HepG2 (cell line): ENCODE results near the gene CD248. TPM values are rescaled to one million over a fixed set of nuclear protein-coding genes. Genes with fewer than 3 reads are reported as not detected.
A peak's percentile ranks its signal among the peaks of the same experiment; 100 is the strongest.

Experiments used
- ATM ChIP-seq: fragments of 450-650 bp; IDR thresholded peaks from 2 replicates; pipeline ENCODE4 v1.7.1; 2017; ENCODE audit warnings: mild to moderate bottlenecking, borderline replicate concordance
- DR1 ChIP-seq: sonication (generic); formaldehyde crosslinking; IDR thresholded peaks from 2 replicates; pipeline ENCODE4 v1.8.0; 2021; ENCODE audit warnings: mild to moderate bottlenecking, missing genetic modification reagents, inconsistent platforms
- HHEX ChIP-seq: IDR thresholded peaks from 2 replicates; pipeline ENCODE4 v1.6.1; 2016; ENCODE audit warnings: control low read depth
- KDM5A ChIP-seq: fragments of 200-600 bp; sonication (generic); IDR thresholded peaks from 2 replicates; pipeline ENCODE4 v1.7.0; 2018; ENCODE audit warnings: antibody characterized with exemption, mild to moderate bottlenecking, low read length, borderline replicate concordance
- MBD4 ChIP-seq: IDR thresholded peaks from 2 replicates; pipeline ENCODE4 v1.6.1; 2012; ENCODE audit warnings: low read length, inconsistent platforms, borderline replicate concordance
- NFE2L2 ChIP-seq: fragments of 150-350 bp; IDR thresholded peaks from 2 replicates; pipeline ENCODE4 v1.6.1; 2014; ENCODE audit warnings: low read length
- RFX1 ChIP-seq: fragments of 450-650 bp; IDR thresholded peaks from 2 replicates; pipeline ENCODE4 v1.6.1; 2017
- SYNCRIP ChIP-seq: fragments of 200-400 bp; formaldehyde crosslinking; IDR thresholded peaks from 2 replicates; pipeline ENCODE4 v1.6.1; 2018; ENCODE audit warnings: mild to moderate bottlenecking, low read depth, low read length; ENCODE audit not compliant: insufficient read depth
- ZMYM2 ChIP-seq: sonication (generic); formaldehyde crosslinking; IDR thresholded peaks from 2 replicates; pipeline ENCODE4 v1.8.0; 2022; ENCODE audit warnings: mild to moderate bottlenecking, missing genetic modification reagents
- ZNF264 ChIP-seq: sonication (generic); formaldehyde crosslinking; IDR thresholded peaks from 2 replicates; pipeline ENCODE4 v1.4.0; 2020; ENCODE audit warnings: missing genetic modification reagents
- ZNF367 ChIP-seq: sonication (generic); formaldehyde crosslinking; IDR thresholded peaks from 2 replicates; pipeline ENCODE4 v1.4.0; 2020; ENCODE audit warnings: missing genetic modification reagents, borderline replicate concordance
- ZNF430 ChIP-seq: sonication (generic); formaldehyde crosslinking; IDR thresholded peaks from 2 replicates; pipeline ENCODE4 v1.9.0; 2021; ENCODE audit warnings: mild to moderate bottlenecking, missing genetic modification reagents
- ZNF446 ChIP-seq: sonication (generic); formaldehyde crosslinking; IDR thresholded peaks from 2 replicates; pipeline ENCODE4 v1.5.0; 2020; ENCODE audit warnings: mild to moderate bottlenecking, missing genetic modification reagents
- polyA plus RNA-seq, 8 experiments: library from polyadenylated mRNA; depleted of rRNA in 3 of 8; stranded (reverse) in 7 of 8; unstranded in 1 of 8; fragments of >200 nt; fragmentation: Illumina TruSeq in 4 of 8; extraction: Trizol in 4 of 8; gene quantifications; 2 replicates each; pipeline versions ENCODE4 v1.2.1 to v1.2.3, GENCODE V29; 2011 to 2016; ENCODE audit warnings: low read depth in 4 of 8, missing spikeins in 1 of 8, mixed read lengths in 1 of 8; ENCODE audit not compliant: insufficient read depth in 1 of 8
- total RNA-seq, 5 experiments: library from RNA; depleted of rRNA; stranded (reverse); fragments of >200 nt; fragmentation: Illumina TruSeq; extraction: Trizol; gene quantifications; 2 replicates each; pipeline ENCODE4 v1.2.3, GENCODE V29; 2016; ENCODE audit warnings: low read depth in 1 of 5
- TF ChIP-seq, protein P1 (sequence below): sonication (generic); formaldehyde crosslinking; IDR thresholded peaks from 2 replicates; pipeline ENCODE4 v1.4.0; 2020; ENCODE audit warnings: missing genetic modification reagents, mild to moderate bottlenecking, borderline replicate concordance
- TF ChIP-seq, protein P2 (sequence below): sonication (generic); formaldehyde crosslinking; IDR thresholded peaks from 2 replicates; pipeline ENCODE4 v1.5.0; 2020; ENCODE audit warnings: missing genetic modification reagents, mild to moderate bottlenecking, borderline replicate concordance
- TF ChIP-seq, protein P3 (sequence below): IDR thresholded peaks from 2 replicates; pipeline ENCODE4 v1.6.1; 2018; ENCODE audit warnings: missing genetic modification reagents, mild to moderate bottlenecking, missing compliant biosample characterization
- TF ChIP-seq, protein P4 (sequence below): sonication (generic); formaldehyde crosslinking; conservative IDR thresholded peaks from 2 replicates; pipeline ENCODE4 v1.5.0; 2020; ENCODE audit warnings: missing genetic modification reagents
- TF ChIP-seq, protein P5 (sequence below): sonication (generic); formaldehyde crosslinking; IDR thresholded peaks from 2 replicates; pipeline ENCODE4 v1.4.0; 2020; ENCODE audit warnings: missing genetic modification reagents
- TF ChIP-seq, protein P6 (sequence below): sonication (generic); formaldehyde crosslinking; IDR thresholded peaks from 2 replicates; pipeline ENCODE4 v1.4.0; 2020; ENCODE audit warnings: missing genetic modification reagents

CD248 gene
- total and polyA plus RNA-seq, 2 of the 13 experiments (the other 11 are each of a cell fraction or from before 2014, with no cell fraction given), result 0.25 to 0.35 TPM

DNA sequence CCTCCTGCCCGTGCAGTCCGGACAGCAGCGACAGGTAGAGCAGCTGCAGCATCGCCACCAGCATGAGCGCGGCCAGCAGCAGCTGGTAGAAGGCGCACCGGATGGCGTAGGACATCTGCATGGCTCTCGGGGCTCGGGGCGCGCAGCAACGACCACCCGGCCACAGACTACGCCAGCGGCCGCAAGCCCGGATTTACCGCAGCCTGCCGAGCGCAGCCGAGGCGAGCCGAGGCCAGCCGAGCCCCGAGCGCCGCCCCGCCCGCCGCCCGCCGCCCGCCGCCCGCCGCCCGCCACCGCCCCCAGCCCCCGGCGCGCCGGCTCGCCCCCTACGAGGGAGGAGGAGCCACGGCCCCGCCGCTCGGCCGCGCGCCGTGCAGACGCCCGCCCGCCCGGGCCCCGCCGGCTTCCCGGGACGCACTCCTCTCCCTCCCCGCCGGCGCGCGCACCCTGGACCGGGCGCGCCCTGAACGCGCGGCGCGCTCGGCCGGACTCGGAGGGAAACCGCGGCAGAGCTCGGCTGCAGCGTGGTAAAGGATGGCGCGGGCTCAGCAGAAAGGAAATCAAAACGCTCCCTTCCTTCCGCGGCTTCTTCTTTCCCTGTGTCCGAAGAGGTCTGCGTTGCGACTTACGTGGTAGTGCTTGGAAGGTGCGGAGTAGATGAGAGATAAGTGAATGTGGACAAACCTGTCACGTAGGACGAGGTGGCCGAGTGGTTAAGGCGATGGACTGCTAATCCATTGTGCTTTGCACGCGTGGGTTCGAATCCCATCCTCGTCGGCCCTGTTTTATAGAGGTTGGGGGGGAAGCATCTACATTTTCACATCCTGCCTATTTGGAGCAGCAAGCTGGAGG is 30.8 kb upstream of the CD248 start, which contains the start of gene B4GAT1 (continued):
- TF ChIP-seq ZNF430 (CRISPR knock-in tag) (no peak), MBD4 (no peak), KDM5A (peak; percentile 21; the same call in 1 of the 2 replicates), ZNF446 (CRISPR knock-in tag) (no peak), NFE2L2 (no peak), RFX1 (no peak), HHEX (no peak), SYNCRIP (no peak), ATM (no peak), ZNF264 (CRISPR knock-in tag) (no peak), ZMYM2 (CRISPR knock-in tag) (peak; percentile 87), DR1 (CRISPR knock-in tag) (no peak), ZNF367 (CRISPR knock-in tag) (no peak)
- TF ChIP-seq, protein P1, sequence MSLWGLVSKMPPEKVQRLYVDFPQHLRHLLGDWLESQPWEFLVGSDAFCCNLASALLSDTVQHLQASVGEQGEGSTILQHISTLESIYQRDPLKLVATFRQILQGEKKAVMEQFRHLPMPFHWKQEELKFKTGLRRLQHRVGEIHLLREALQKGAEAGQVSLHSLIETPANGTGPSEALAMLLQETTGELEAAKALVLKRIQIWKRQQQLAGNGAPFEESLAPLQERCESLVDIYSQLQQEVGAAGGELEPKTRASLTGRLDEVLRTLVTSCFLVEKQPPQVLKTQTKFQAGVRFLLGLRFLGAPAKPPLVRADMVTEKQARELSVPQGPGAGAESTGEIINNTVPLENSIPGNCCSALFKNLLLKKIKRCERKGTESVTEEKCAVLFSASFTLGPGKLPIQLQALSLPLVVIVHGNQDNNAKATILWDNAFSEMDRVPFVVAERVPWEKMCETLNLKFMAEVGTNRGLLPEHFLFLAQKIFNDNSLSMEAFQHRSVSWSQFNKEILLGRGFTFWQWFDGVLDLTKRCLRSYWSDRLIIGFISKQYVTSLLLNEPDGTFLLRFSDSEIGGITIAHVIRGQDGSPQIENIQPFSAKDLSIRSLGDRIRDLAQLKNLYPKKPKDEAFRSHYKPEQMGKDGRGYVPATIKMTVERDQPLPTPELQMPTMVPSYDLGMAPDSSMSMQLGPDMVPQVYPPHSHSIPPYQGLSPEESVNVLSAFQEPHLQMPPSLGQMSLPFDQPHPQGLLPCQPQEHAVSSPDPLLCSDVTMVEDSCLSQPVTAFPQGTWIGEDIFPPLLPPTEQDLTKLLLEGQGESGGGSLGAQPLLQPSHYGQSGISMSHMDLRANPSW (CRISPR knock-in tag), result no peak
- TF ChIP-seq, protein P2, sequence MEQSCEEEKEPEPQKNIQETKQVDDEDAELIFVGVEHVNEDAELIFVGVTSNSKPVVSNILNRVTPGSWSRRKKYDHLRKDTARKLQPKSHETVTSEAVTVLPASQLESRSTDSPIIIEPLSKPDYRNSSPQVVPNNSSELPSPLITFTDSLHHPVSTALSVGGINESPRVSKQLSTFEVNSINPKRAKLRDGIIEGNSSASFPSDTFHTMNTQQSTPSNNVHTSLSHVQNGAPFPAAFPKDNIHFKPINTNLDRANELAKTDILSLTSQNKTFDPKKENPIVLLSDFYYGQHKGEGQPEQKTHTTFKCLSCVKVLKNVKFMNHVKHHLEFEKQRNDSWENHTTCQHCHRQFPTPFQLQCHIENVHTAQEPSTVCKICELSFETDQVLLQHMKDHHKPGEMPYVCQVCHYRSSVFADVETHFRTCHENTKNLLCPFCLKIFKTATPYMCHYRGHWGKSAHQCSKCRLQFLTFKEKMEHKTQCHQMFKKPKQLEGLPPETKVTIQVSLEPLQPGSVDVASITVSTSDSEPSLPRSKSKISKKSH (CRISPR knock-in tag), result peak; percentile 49; the same call in 1 of the 2 replicates
- TF ChIP-seq, protein P3, sequence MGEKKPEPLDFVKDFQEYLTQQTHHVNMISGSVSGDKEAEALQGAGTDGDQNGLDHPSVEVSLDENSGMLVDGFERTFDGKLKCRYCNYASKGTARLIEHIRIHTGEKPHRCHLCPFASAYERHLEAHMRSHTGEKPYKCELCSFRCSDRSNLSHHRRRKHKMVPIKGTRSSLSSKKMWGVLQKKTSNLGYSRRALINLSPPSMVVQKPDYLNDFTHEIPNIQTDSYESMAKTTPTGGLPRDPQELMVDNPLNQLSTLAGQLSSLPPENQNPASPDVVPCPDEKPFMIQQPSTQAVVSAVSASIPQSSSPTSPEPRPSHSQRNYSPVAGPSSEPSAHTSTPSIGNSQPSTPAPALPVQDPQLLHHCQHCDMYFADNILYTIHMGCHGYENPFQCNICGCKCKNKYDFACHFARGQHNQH (CRISPR knock-in tag), result peak; percentile 40; the same call in 1 of the 2 replicates
- TF ChIP-seq, protein P4, sequence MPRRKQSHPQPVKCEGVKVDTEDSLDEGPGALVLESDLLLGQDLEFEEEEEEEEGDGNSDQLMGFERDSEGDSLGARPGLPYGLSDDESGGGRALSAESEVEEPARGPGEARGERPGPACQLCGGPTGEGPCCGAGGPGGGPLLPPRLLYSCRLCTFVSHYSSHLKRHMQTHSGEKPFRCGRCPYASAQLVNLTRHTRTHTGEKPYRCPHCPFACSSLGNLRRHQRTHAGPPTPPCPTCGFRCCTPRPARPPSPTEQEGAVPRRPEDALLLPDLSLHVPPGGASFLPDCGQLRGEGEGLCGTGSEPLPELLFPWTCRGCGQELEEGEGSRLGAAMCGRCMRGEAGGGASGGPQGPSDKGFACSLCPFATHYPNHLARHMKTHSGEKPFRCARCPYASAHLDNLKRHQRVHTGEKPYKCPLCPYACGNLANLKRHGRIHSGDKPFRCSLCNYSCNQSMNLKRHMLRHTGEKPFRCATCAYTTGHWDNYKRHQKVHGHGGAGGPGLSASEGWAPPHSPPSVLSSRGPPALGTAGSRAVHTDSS (CRISPR knock-in tag), result 0 out of 2 replicates have a peak, but pooled peaks have one; percentile 19
- TF ChIP-seq, protein P5, sequence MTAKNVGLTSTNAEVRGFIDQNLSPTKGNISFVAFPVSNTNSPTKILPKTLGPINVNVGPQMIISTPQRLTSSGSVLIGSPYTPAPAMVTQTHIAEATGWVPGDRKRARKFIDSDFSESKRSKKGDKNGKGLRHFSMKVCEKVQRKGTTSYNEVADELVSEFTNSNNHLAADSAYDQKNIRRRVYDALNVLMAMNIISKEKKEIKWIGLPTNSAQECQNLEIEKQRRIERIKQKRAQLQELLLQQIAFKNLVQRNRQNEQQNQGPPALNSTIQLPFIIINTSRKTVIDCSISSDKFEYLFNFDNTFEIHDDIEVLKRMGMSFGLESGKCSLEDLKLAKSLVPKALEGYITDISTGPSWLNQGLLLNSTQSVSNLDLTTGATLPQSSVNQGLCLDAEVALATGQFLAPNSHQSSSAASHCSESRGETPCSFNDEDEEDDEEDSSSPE (CRISPR knock-in tag), result peak; percentile 44; the same call in 1 of the 2 replicates
- TF ChIP-seq, protein P6, sequence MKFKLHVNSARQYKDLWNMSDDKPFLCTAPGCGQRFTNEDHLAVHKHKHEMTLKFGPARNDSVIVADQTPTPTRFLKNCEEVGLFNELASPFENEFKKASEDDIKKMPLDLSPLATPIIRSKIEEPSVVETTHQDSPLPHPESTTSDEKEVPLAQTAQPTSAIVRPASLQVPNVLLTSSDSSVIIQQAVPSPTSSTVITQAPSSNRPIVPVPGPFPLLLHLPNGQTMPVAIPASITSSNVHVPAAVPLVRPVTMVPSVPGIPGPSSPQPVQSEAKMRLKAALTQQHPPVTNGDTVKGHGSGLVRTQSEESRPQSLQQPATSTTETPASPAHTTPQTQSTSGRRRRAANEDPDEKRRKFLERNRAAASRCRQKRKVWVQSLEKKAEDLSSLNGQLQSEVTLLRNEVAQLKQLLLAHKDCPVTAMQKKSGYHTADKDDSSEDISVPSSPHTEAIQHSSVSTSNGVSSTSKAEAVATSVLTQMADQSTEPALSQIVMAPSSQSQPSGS, result peak; percentile 15; the same call in 1 of the 2 replicates
